HepG2 (cell line): Measurements from ENCODE around the gene IRF3. TPM values are rescaled to one million over a fixed set of nuclear protein-coding genes. Genes with fewer than 3 reads are reported as not detected.

Source experiments
- ARID2 ChIP-seq: sonication (generic); formaldehyde crosslinking; IDR thresholded peaks from 2 replicates; pipeline ENCODE4 v1.8.1; 2022; ENCODE audit warnings: mild to moderate bottlenecking, missing genetic modification reagents, borderline replicate concordance
- ELF4 ChIP-seq: sonication (generic); formaldehyde crosslinking; IDR thresholded peaks from 2 replicates; pipeline ENCODE4 v1.5.0; 2020; ENCODE audit warnings: missing genetic modification reagents, mild to moderate bottlenecking, moderate library complexity, borderline replicate concordance
- EZH2 ChIP-seq: conservative IDR thresholded peaks from 2 replicates; pipeline ENCODE4 v1.6.1; 2012; ENCODE audit warnings: mild to moderate bottlenecking, low read depth, low read length, moderate library complexity
- GABPA ChIP-seq, 2 experiments: IDR thresholded peaks; 2 replicates each; pipeline ENCODE4 v1.6.1; 2011 to 2016; ENCODE audit warnings: low read depth in 2 of 2, low read length in 1 of 2, missing biosample characterization in 1 of 2, missing genetic modification characterization in 1 of 2
- GZF1 ChIP-seq: sonication (generic); formaldehyde crosslinking; IDR thresholded peaks from 2 replicates; pipeline ENCODE4 v1.5.1; 2020; ENCODE audit warnings: mild to moderate bottlenecking, missing genetic modification reagents
- KAT7 ChIP-seq: IDR thresholded peaks from 2 replicates; pipeline ENCODE4 v1.6.1; 2018; ENCODE audit warnings: borderline replicate concordance, missing compliant biosample characterization
- NFE2 ChIP-seq: sonication (generic); formaldehyde crosslinking; IDR thresholded peaks from 2 replicates; pipeline ENCODE4 v1.4.0; 2020; ENCODE audit warnings: missing genetic modification reagents
- NFYB ChIP-seq: sonication (generic); formaldehyde crosslinking; IDR thresholded peaks from 2 replicates; pipeline ENCODE4 v1.4.0; 2020; ENCODE audit warnings: missing genetic modification reagents
- NR2F2 ChIP-seq: IDR thresholded peaks from 2 replicates; pipeline ENCODE4 v1.6.1; 2012; ENCODE audit warnings: low read depth, inconsistent platforms, borderline replicate concordance
- PHF8 ChIP-seq: sonication (generic); formaldehyde crosslinking; IDR thresholded peaks from 2 replicates; pipeline ENCODE4 v1.5.0; 2020; ENCODE audit warnings: missing genetic modification reagents
- SATB2 ChIP-seq: sonication (generic); formaldehyde crosslinking; IDR thresholded peaks from 2 replicates; pipeline ENCODE4 v1.5.0; 2020; ENCODE audit warnings: missing genetic modification reagents
- SRSF4 ChIP-seq: fragments of 200-400 bp; formaldehyde crosslinking; IDR thresholded peaks from one replicate; pipeline ENCODE4 v1.6.1; 2018; ENCODE audit warnings: mild to moderate bottlenecking, low read depth, low read length, moderate library complexity; ENCODE audit not compliant: poor library complexity, severe bottlenecking
- TBP ChIP-seq: sonication (generic); formaldehyde crosslinking; IDR thresholded peaks from 2 replicates; pipeline ENCODE4 v1.5.0; 2020; ENCODE audit warnings: missing genetic modification reagents
- ZBTB38 ChIP-seq: sonication (generic); formaldehyde crosslinking; IDR thresholded peaks from 2 replicates; pipeline ENCODE4 v1.5.1; 2020; ENCODE audit warnings: mild to moderate bottlenecking, missing genetic modification reagents
- ZNF235 ChIP-seq: sonication (generic); formaldehyde crosslinking; IDR thresholded peaks from 2 replicates; pipeline ENCODE4 v1.8.1; 2023; ENCODE audit warnings: mild to moderate bottlenecking, missing genetic modification reagents, borderline replicate concordance
- ZNF543 ChIP-seq: sonication (generic); formaldehyde crosslinking; IDR thresholded peaks from 2 replicates; pipeline ENCODE4 v1.4.0; 2020; ENCODE audit warnings: mild to moderate bottlenecking, missing genetic modification reagents
- ZNF644 ChIP-seq: IDR thresholded peaks from 2 replicates; pipeline ENCODE4 v1.6.1; 2016; ENCODE audit warnings: low read depth
- ZNF83 ChIP-seq: sonication (generic); formaldehyde crosslinking; IDR thresholded peaks from 2 replicates; pipeline ENCODE4 v1.4.0; 2020; ENCODE audit warnings: missing genetic modification reagents, mild to moderate bottlenecking, borderline replicate concordance
- ZSCAN12 ChIP-seq: sonication (generic); formaldehyde crosslinking; IDR thresholded peaks from 2 replicates; pipeline ENCODE4 v1.9.0; 2021; ENCODE audit warnings: mild to moderate bottlenecking, missing genetic modification reagents
- polyA plus RNA-seq, 8 experiments: library from polyadenylated mRNA; depleted of rRNA in 3 of 8; stranded (reverse) in 7 of 8; unstranded in 1 of 8; fragments of >200 nt; fragmentation: Illumina TruSeq in 4 of 8; extraction: Trizol in 4 of 8; gene quantifications; 2 replicates each; pipeline versions ENCODE4 v1.2.1 to v1.2.3, GENCODE V29; 2011 to 2016; ENCODE audit warnings: low read depth in 4 of 8, missing spikeins in 1 of 8, mixed read lengths in 1 of 8; ENCODE audit not compliant: insufficient read depth in 1 of 8
- total RNA-seq, 5 experiments: library from RNA; depleted of rRNA; stranded (reverse); fragments of >200 nt; fragmentation: Illumina TruSeq; extraction: Trizol; gene quantifications; 2 replicates each; pipeline ENCODE4 v1.2.3, GENCODE V29; 2016; ENCODE audit warnings: low read depth in 1 of 5
- TF ChIP-seq, protein P1 (sequence below): sonication (generic); formaldehyde crosslinking; IDR thresholded peaks from 2 replicates; pipeline ENCODE4 v1.9.0; 2021; ENCODE audit warnings: missing genetic modification reagents, borderline replicate concordance
- TF ChIP-seq, protein P2 (sequence below): sonication (generic); formaldehyde crosslinking; IDR thresholded peaks from 2 replicates; pipeline ENCODE4 v1.5.0; 2020; ENCODE audit warnings: mild to moderate bottlenecking, missing genetic modification reagents
- TF ChIP-seq, protein P3 (sequence below): IDR thresholded peaks from 2 replicates; pipeline ENCODE4 v1.6.1; 2018; ENCODE audit warnings: missing genetic modification reagents, mild to moderate bottlenecking, missing compliant biosample characterization
- TF ChIP-seq, protein P4 (sequence below): sonication (generic); formaldehyde crosslinking; IDR thresholded peaks from 2 replicates; pipeline ENCODE4 v1.4.0; 2020; ENCODE audit warnings: missing genetic modification reagents, borderline replicate concordance

IRF3 gene
- total and polyA plus RNA-seq, 2 of the 13 experiments (the other 11 are each of a cell fraction or from before 2014, with no cell fraction given): 61.9 to 65.5 TPM

DNA sequence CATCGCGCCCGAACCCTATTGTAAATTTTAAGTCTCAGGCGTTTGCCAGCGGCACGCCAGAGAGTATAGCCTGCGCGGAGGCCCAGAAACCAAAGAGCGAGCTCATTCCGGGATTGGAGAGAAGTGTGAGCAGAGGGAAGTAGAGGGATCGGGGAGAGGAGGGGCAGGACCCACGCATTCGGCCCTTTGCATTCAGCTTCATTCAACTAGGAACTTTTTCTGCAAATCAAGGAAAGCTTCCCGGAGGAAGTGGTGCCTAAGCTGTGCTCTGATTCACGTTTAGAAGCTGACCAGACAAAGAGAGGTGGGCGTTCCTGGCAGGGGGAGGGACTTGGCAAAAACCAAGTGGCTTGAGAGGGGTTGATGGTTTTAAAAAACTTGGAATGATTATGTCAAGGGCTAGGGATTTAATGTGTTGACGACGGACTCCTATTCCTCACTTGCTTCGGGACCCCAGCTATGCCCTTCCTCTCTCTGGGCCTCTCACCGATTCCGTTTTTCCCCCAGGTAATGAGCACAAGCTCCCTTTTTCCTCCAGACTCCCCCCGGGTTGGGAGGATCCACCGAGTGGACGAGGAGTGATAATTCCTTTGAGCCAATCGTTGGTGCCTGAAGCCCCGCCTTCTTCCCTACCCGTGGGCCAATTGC, 10.6 kb upstream of the IRF3 start (continued):
- TF ChIP-seq, protein P1, sequence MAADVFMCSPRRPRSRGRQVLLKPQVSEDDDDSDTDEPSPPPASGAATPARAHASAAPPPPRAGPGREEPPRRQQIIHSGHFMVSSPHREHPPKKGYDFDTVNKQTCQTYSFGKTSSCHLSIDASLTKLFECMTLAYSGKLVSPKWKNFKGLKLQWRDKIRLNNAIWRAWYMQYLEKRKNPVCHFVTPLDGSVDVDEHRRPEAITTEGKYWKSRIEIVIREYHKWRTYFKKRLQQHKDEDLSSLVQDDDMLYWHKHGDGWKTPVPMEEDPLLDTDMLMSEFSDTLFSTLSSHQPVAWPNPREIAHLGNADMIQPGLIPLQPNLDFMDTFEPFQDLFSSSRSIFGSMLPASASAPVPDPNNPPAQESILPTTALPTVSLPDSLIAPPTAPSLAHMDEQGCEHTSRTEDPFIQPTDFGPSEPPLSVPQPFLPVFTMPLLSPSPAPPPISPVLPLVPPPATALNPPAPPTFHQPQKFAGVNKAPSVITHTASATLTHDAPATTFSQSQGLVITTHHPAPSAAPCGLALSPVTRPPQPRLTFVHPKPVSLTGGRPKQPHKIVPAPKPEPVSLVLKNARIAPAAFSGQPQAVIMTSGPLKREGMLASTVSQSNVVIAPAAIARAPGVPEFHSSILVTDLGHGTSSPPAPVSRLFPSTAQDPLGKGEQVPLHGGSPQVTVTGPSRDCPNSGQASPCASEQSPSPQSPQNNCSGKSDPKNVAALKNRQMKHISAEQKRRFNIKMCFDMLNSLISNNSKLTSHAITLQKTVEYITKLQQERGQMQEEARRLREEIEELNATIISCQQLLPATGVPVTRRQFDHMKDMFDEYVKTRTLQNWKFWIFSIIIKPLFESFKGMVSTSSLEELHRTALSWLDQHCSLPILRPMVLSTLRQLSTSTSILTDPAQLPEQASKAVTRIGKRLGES (CRISPR knock-in tag): no peak
- TF ChIP-seq EZH2 (no peak), GZF1 (CRISPR knock-in tag) (no peak), ZSCAN12 (no peak), SRSF4 (no peak), GABPA (IDR thresholded peaks at IDR 0.05; ENCODE audit: low read depth, low read length) (no peak), GABPA (CRISPR knock-in tag; IDR thresholded peaks at IDR 0.05; ENCODE audit: low read depth) (no peak; the same call in 1 of the 2 replicates), TBP (no peak), ELF4 (CRISPR knock-in tag) (no peak), ZNF83 (no peak), NFYB (CRISPR knock-in tag) (no peak), NR2F2 (no peak; the same call in 1 of the 2 replicates), ZBTB38 (CRISPR knock-in tag) (peak; percentile 87), ZNF543 (CRISPR knock-in tag) (no peak), ZNF235 (no peak), KAT7 (no peak), PHF8 (CRISPR knock-in tag) (peak; percentile 53), ZNF644 (CRISPR knock-in tag) (no peak), ARID2 (CRISPR knock-in tag) (no peak), SATB2 (CRISPR knock-in tag) (no peak), NFE2 (CRISPR knock-in tag) (no peak)
- TF ChIP-seq, protein P2, sequence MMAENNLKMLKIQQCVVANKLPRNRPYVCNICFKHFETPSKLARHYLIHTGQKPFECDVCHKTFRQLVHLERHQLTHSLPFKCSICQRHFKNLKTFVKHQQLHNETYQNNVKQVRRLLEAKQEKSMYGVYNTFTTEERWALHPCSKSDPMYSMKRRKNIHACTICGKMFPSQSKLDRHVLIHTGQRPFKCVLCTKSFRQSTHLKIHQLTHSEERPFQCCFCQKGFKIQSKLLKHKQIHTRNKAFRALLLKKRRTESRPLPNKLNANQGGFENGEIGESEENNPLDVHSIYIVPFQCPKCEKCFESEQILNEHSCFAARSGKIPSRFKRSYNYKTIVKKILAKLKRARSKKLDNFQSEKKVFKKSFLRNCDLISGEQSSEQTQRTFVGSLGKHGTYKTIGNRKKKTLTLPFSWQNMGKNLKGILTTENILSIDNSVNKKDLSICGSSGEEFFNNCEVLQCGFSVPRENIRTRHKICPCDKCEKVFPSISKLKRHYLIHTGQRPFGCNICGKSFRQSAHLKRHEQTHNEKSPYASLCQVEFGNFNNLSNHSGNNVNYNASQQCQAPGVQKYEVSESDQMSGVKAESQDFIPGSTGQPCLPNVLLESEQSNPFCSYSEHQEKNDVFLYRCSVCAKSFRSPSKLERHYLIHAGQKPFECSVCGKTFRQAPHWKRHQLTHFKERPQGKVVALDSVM: no peak
- TF ChIP-seq, protein P3, sequence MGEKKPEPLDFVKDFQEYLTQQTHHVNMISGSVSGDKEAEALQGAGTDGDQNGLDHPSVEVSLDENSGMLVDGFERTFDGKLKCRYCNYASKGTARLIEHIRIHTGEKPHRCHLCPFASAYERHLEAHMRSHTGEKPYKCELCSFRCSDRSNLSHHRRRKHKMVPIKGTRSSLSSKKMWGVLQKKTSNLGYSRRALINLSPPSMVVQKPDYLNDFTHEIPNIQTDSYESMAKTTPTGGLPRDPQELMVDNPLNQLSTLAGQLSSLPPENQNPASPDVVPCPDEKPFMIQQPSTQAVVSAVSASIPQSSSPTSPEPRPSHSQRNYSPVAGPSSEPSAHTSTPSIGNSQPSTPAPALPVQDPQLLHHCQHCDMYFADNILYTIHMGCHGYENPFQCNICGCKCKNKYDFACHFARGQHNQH (CRISPR knock-in tag): no peak
- TF ChIP-seq, protein P4, sequence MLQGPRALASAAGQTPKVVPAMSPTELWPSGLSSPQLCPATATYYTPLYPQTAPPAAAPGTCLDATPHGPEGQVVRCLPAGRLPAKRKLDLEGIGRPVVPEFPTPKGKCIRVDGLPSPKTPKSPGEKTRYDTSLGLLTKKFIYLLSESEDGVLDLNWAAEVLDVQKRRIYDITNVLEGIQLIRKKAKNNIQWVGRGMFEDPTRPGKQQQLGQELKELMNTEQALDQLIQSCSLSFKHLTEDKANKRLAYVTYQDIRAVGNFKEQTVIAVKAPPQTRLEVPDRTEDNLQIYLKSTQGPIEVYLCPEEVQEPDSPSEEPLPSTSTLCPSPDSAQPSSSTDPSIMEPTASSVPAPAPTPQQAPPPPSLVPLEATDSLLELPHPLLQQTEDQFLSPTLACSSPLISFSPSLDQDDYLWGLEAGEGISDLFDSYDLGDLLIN: no peak
